Mucosa of descending colon (tissue), 3 donors: Measurements from ENCODE around the gene TREH. TPM values are rescaled to one million over a fixed set of nuclear protein-coding genes. Genes with fewer than 3 reads are reported as not detected.

Source experiments
- ATAC-seq: fragments of 200-7000 bp; cut with Tn5 transposase; one replicate; pipeline ENCODE4 v1.9.1; 2020; ENCODE audit warnings: mild to moderate bottlenecking, moderate library complexity
- DNase-seq, 3 donors: peaks; one replicate each; pipeline ENCODE4 v3.0.0-alpha.2; 2020
- H3K36me3 ChIP-seq: fragments of 200-600 bp; one replicate; pipeline ENCODE4 v1.8.0; 2021; ENCODE audit warnings: low read depth, mild to moderate bottlenecking
- H3K4me1 ChIP-seq: fragments of 200-600 bp; one replicate; pipeline ENCODE4 v1.8.0; 2021; ENCODE audit warnings: low read depth, mild to moderate bottlenecking
- H3K4me3 ChIP-seq: fragments of 200-600 bp; one replicate; pipeline ENCODE4 v1.8.0; 2021; ENCODE audit warnings: mild to moderate bottlenecking
- H3K9me3 ChIP-seq: fragments of 200-600 bp; one replicate; pipeline ENCODE4 v1.8.0; 2021; ENCODE audit warnings: mild to moderate bottlenecking
- CTCF ChIP-seq: fragments of 200-600 bp; IDR thresholded peaks from one replicate; pipeline ENCODE4 v1.8.0; 2022; ENCODE audit warnings: antibody characterized with exemption, mild to moderate bottlenecking
- intact Hi-C, 2 donors: fragments of 100-400 bp; cut with DNase I in 1 of 2; cut with micrococcal nuclease in 1 of 2; formaldehyde crosslinking; loops; one replicate each; pipeline versions ENCODE4 v1.11.0 to v1.11.1; 2022; cut with DNase I, micrococcal nuclease
- total RNA-seq, 3 donors: library from RNA; stranded (reverse); fragmentation: NEBNext Ultra II Directional in 2 of 3; extraction: Animal tissue kit (Norgen Biotek cat#: 25700) in 2 of 3; gene quantifications; one replicate each; pipeline versions ENCODE4 v1.2.1 to v1.2.4, GENCODE V29; 2021 to 2023
- donor health status: DM: no; HTN: no; CAD: no; lungs with moderate emphysema.
- donor health status: DM: no; HTN: no; CAD: no.
- donor health status: DM: no; HTN: yes; CAD: no.

TREH gene
- total RNA-seq, 3 donors from 2014 or later = 1.1 to 3.9 (median 2.2) TPM

- TF ChIP-seq CTCF = no peak
- H3K9me3 ChIP-seq = no peaks in the 10 kb centered on the region
- no peak for DNase-seq
- intact Hi-C loops = loop anchor here in 1 of 2 donors (10.0 kb wide), 1 partner anchor 258 kb away; the partner anchor contains the start of gene UPK2
- H3K36me3 ChIP-seq = no peaks in the 10 kb centered on the region
- ATAC-seq = no peak
- peaks cover 6% of the 10 kb centered on the region for H3K4me1 ChIP-seq
- no peak overlapping the region for H3K4me3 ChIP-seq
These were observed 17.3 kb upstream of the TREH start for GRCh38 chr11:118696673-118697226.

GRCh38 chr11:118694771-118695170 is 15.3 kb upstream of the TREH start:
- no peaks in the 10 kb centered on the region for H3K36me3 ChIP-seq
- ATAC-seq (no peak), DNase-seq (no peak)
- peaks cover 12% of the 10 kb centered on the region for H3K4me1 ChIP-seq
- no peak overlapping the region for H3K4me3 ChIP-seq
- intact Hi-C loops = loop anchor here (5.0 to 10.0 kb wide), 2 partner anchors 260 to 263 kb away; partner anchors contain the start of gene UPK2 (in 2 of the 2)
- H3K9me3 ChIP-seq = no peaks in the 10 kb centered on the region
- no peak for TF ChIP-seq CTCF

- DNase-seq (no peak), ATAC-seq (no peak)
- no peak for TF ChIP-seq CTCF
- H3K4me3 ChIP-seq = no peak overlapping the region
- intact Hi-C loops = loop anchor here (5.0 to 10.0 kb wide), 2 partner anchors 261 to 263 kb away; partner anchors contain the start of gene UPK2 (in 2 of the 2)
- no peaks in the 10 kb centered on the region for H3K36me3 ChIP-seq
- peaks cover 18% of the 10 kb centered on the region for H3K4me1 ChIP-seq
- no peaks in the 10 kb centered on the region for H3K9me3 ChIP-seq
These were observed 14.7 kb upstream of the TREH start for GRCh38 chr11:118694185-118694584.

GRCh38 chr11:118691926-118692830 is 12.7 kb upstream of the TREH start:
- Histone ChIP-seq H3K4me1 (peaks cover 18% of the 10 kb centered on the region), H3K36me3 (no peaks in the 10 kb centered on the region), H3K9me3 (no peaks in the 10 kb centered on the region), H3K4me3 (no peak overlapping the region)
- intact Hi-C loops = loop anchor here (5.0 to 10.0 kb wide), 2 partner anchors 263 to 265 kb away; partner anchors contain the start of gene UPK2 (in 2 of the 2)
- TF ChIP-seq CTCF = no peak
- DNase-seq = peak; percentile 21 to 60 (median 40)
- ATAC-seq = no peak

- Histone ChIP-seq H3K4me3 (no peak overlapping the region), H3K9me3 (no peaks in the 10 kb centered on the region), H3K36me3 (no peaks in the 10 kb centered on the region), H3K4me1 (peaks cover 18% of the 10 kb centered on the region)
- intact Hi-C loops = loop anchor here (5.0 to 10.0 kb wide), 2 partner anchors 264 to 267 kb away; partner anchors contain the start of gene UPK2 (in 2 of the 2)
- ATAC-seq (no peak), DNase-seq (peak in 1 of 3 donors; percentile 11)
- TF ChIP-seq CTCF = no peak
These were observed 11.3 kb upstream of the TREH start for GRCh38 chr11:118690553-118691304.
